Stimulated activated CD4-positive, alpha-beta T cell treated with anti-CD3 and anti-CD28 coated beads, Interleukin-4, amount 100 ng/mL, for 48 hours (primary cell): Measurements from ENCODE around the gene THBS4.
A peak's percentile ranks its signal among the peaks of the same experiment; 100 is the strongest.

Experiments used
- DNase-seq, 2 donors: peaks; one replicate each; pipeline ENCODE4 v3.0.0-alpha.2; 2020; ENCODE audit warnings: low read depth in 2 of 2

The THBS4 gene

GRCh38 chr5:80034962-80035821 lies at the start of gene THBS4:
Gene THBS4 (plus strand): TSS chr5:80035348. CDS start chr5:80035538, 190 bp downstream.
- DNase-seq = no peak

- DNase-seq = no peak
Measured at GRCh38 chr5:79986260-79986659, 48.9 kb upstream of the THBS4 start.

DNA sequence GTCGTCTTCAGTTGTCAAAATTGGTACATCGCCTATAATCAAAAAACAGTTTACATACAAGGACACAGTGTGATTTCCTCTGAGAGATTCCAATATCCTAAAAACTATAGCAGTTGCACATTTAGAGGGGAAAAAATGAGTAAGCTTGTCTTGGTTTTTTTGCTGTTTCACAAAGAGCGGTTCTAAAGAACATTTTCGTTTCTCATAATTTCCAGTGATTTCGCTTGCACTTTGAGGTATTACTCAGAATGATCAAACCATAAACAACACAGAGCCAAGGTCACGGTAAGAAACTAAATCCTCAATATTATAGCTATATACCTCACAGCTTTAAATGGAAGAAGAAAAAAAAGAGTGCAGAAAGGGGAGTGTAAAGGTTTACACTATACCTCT lies 44.9 kb upstream of the THBS4 start:
- DNase-seq = no peak

DNA sequence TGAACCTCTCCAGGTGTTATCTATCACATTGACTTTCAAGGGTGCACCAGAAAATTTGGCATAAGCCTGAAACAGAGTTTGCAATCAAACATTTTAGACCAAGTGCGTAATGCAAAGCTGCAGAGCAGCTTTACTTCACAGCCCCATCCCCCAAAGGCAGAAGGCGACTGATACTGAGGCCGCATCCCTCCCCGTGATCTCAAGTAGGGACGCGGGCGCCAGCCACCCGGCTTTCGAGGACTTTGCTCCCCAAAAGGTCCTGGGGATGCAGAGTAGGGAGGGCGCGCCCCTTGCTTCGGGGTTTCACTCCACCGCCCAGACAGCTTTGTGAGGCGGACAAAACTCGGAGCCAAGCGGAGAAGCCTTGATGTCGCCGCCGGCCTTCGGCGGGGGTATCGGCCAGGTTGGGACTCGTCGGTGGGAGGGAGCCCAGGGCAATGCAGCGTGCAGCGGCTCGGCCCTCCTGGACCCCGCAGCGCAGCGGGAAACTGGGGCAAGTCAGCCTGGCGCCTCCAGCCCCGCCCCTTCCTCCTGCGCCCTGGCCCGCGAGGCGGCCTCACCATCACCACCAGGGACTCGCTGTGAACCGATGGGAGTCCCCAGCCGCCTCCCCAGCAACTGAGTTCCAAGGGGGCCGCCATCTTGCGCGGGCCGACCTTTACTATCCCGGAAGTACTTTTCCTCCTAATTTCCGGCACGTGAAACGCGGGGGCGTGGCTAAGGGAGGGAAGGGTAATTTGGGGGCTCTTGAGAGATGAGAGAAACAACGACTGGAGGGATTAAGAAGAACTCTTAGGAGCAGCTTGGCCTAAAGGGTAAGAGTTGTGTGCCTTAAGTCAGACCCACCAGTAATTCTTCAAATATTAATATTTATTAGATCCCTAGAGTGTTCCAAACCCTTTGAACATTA lies 44.3 kb upstream of the THBS4 start, which contains the start of gene MTX3:
Gene MTX3, minus strand, starts transcription at position 665 of the 910 bp plus-strand sequence. Its CDS starts 24 bp downstream, at position 641.
- DNase-seq = peak; percentile 86 to 88

DNA sequence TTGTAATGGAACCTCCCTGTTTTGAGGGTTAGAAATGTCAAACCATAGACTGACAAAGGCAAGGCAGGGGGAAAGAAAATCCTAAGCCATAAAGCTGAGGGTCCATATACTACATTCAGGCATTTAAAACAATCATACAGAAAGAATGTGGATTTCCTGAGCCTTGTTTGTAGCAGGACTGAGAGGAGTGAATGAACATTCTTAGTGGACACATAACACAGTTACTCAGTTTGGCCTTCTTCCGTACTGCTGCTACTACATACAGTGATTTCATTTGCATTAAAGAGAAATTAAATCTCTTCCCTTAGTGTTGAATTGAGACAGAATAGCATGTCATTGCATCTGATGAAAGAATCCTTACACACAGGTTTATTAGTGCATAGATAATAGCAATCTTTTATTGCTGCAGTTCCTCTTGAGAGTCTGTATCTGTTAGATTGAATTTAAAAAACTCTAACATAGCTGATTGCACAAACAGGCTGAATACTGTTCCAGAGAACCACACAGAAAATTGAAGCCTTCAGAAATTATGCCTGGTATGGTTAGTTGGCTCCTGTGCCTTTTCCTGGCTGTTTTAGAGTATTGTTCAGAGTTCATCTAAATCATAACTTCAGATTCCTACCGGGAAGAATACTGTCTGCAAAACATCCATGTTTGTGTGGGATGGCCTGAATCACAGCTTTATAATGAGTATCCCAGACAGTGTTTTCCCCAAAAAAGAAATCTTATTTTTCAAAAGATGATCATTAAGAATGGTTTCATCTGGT lies 42.1 kb upstream of the THBS4 start:
- no peak for DNase-seq

DNA sequence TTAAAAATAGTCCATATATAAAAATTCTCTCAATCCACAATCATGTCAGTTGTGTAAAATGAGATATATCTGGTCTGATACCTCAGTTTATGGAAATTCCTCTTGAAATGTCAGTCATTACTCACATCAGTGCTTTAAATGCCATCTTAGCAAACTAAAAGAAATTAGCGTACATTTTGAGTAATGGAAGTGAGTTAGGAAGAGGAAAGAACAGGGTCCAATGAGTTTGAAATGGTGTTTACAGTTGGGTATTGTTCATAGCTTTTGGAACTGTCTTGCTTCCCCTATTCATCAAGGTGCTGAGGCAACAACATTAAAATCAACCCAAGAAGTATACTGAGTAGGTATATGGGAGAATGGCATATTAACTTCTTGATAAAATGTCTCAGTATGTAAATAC lies 35.4 kb upstream of the THBS4 start:
- DNase-seq = no peak

- DNase-seq = no peak
Measured at GRCh38 chr5:80002677-80003076, 32.5 kb upstream of the THBS4 start.

DNA sequence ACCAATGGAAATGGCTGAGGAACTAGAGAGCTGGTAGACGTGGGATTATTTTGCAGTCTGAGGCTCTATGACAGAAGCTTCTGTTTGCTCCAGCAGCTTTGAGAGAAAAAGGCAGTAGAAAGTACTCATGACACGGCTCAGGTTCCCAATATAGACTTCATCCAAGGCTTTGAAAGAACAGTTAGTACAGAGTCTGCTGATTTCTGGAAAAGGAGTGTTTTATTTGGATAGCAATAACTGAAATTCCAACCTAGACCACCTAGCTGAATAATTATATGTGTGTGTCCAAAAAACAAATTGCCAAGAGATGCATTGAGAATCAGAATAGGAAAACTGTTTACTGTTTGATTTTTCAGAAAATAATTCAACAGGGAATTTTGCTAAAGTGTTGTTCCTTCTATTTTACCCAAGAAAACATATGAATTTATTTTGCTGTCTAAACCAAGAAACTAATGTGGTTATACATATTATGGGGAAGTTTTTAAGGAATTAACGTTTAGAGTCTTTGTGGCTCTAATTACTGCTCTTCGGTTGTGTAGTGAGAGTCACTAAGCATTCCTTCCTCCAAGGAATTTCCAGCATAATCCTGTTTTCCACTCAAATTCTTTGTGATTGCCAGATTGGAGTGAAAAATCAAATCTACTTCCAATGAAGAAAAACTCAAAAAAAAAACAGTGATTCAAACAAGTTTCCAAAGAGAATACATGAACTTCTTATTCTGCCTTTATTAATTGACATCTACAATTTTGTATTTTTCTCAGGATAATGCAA lies 26.0 kb upstream of the THBS4 start:
- DNase-seq = no peak

- no peak for DNase-seq
Measured at GRCh38 chr5:80010754-80011392, 24.3 kb upstream of the THBS4 start.

DNA sequence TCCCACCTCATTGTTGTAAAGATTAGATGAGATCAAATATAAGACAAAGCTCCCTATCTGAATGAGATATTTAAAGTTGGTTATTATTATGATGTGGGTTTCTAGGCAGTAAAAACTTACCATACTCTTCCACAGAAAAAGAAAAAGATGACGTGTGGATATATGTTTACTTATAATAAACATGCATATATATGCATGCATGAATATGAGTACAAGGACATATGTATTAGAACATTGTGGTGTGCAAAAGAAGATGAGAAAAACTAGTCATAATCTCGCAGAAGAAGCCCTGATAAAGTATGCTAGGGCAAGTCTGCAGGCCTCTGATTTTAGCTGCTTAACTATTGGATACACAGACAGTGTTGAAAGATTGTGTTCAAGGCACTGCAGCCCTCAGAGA lies 10.1 kb upstream of the THBS4 start:
- no peak for DNase-seq

DNA sequence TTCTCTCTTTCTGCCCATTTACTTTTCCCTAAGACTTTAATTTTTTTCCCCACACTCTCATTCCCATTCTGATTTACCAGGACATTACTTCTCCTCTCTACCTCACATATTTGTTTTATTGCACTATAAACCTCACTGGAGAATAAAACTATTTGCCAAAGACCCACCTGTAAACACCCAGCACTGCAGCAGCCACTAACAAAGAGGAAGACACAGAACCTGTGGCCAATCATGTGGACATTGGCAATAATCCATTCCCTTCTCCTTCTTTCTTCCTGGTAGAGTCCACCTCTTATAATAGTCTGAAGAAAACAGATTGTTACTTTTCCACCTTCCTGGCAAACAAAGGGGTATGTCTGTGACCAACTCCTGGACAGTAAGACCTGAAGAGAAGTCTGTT lies 8.3 kb upstream of the THBS4 start:
- no peak for DNase-seq

DNA sequence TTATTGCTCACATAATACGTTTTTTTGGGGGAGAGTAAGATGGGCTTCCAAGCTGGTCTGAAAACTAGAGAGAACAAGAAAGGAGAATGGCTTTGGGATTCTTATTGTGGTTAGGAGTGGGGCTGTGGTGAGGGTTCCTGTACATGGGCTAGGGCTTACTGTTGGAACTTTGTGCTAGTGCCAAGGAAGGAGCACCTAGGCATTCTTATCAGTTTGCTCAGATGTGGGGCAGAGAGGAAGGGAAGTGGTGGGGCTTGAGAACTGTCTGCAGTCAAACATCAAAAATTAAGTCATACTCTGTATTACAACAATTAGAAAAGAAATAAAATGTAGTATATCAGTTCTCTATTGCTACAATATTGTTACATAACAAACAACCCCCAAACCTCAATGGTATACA lies 4.0 kb upstream of the THBS4 start:
- no peak for DNase-seq

- no peak for DNase-seq
Measured at GRCh38 chr5:80033513-80033912, 1.6 kb upstream of the THBS4 start.

- DNase-seq = no peak
Measured at GRCh38 chr5:80034559-80034958, 589 bp upstream of the THBS4 start.

- DNase-seq = no peak
Measured at GRCh38 chr5:80035839-80036238, 691 bp downstream of the THBS4 start.

DNA sequence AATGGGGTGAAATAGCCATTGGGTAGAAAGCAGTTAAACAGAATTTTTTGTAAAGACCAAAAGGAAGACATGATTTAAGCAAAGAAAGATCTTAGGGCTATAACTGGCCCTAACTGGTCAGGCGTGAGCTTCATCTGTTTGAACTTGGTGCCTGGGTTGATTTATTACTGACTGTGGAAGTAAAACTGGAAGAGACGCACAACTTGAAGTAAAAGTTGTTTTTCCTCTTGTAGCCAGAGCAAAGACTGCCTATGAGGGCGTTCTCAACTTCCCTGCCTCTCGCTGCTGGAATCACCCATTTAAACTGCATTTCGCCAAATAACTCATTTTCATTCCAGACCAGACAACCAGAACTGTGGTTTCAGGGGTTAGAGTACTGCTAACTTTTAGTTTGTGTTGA lies 1.5 kb downstream of the THBS4 start:
- DNase-seq = no peak

DNA sequence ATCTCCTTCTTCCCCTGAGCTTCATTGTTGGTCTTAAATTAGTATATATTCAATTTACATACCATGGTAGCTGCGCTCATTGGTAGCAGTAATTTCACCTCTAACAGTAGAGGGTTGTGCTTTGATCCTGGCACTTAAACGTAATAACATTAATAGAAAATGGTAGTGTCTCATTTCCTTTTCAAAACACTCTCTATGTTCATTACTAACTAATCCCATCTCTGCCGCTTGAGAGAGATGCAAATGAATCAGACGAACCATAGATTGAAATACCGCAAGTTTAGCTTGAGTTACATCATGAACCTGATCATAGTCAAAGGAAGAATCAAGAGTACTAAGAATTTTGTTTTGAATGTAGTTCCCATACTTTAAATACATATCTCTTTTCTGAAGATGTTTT lies 2.2 kb downstream of the THBS4 start:
- DNase-seq = no peak

DNA sequence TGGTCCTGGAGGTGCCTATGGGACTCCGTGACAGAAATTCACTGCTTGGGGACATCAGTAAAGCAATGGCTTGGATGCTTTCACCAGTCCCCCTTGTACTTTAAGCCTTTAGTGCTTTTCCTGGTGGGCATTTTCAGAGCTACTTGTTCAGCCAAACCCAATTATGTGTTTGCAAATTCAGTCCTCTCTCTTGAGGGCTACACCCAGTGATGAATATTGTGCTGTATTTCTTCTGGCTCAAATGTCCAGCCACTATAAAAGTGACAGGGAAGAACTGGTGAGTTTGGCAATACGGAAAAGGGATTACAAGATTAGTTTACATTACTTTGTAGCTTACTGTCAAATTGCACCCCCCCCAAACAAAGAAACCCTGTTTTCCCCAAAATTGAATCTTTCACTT lies 4.5 kb downstream of the THBS4 start:
- DNase-seq = no peak

GRCh38 chr5:80041527-80041926 lies 6.4 kb downstream of the THBS4 start:
- no peak for DNase-seq

- no peak for DNase-seq
Measured at GRCh38 chr5:80042330-80042729, 7.2 kb downstream of the THBS4 start.

- no peak for DNase-seq
Measured at GRCh38 chr5:80043187-80043586, 8.0 kb downstream of the THBS4 start.
